GM12878 (cell line): Measurements from ENCODE around the gene ZSCAN5C.

Experiments used
- BRCA1 ChIP-seq: IDR thresholded peaks from 2 replicates; pipeline ENCODE4 v1.6.1; 2011; ENCODE audit warnings: low read depth, low read length, improper control_type of control experiment
- CHD2 ChIP-seq: IDR thresholded peaks from 2 replicates; pipeline ENCODE4 v1.6.1; 2011; ENCODE audit warnings: low read depth, low read length, improper control_type of control experiment, borderline replicate concordance
- EZH2 ChIP-seq: IDR thresholded peaks from 2 replicates; pipeline ENCODE4 v1.6.1; 2012; ENCODE audit warnings: low read depth, mild to moderate bottlenecking, control low read depth, inconsistent platforms, low read length, borderline replicate concordance; ENCODE audit not compliant: control insufficient read depth
- FOXK2 ChIP-seq: fragments of 450-650 bp; IDR thresholded peaks from 2 replicates; pipeline ENCODE4 v1.6.1; 2017; ENCODE audit warnings: mild to moderate bottlenecking, moderate library complexity
- YY1 ChIP-seq: IDR thresholded peaks from 2 replicates; pipeline ENCODE4 v1.6.1; 2011; ENCODE audit warnings: low read depth, mild to moderate bottlenecking, low read length

GRCh38 chr19:56176881-56177280 is 25.2 kb upstream of the ZSCAN5C start:
- no peak for TF ChIP-seq CHD2
- no peak for TF ChIP-seq EZH2
- no peak for TF ChIP-seq BRCA1
- TF ChIP-seq FOXK2 = no peak
- no peak for TF ChIP-seq YY1
